Adrenal gland (tissue), 12 donors: Measurements from ENCODE around the gene LRBA. TPM values are rescaled to one million over a fixed set of nuclear protein-coding genes. Genes with fewer than 3 reads are reported as not detected.

ENCODE experiments used
- DNase-seq, 7 donors: peaks; one replicate each; pipeline ENCODE4 v3.0.0-alpha.2; 2019 to 2020
- H3K27ac ChIP-seq, 5 donors: fragments of 200-600 bp; sonication (generic) in 4 of 5; 1 replicate in 3 of 5; 2 replicates in 2 of 5; pipeline versions ENCODE4 v1.5.1 to v1.8.0; 2016 to 2020; ENCODE audit warnings: mild to moderate bottlenecking in 1 of 5
- H3K27me3 ChIP-seq: fragments of 200-600 bp; 2 replicates; pipeline ENCODE4 v1.8.0; 2021
- H3K36me3 ChIP-seq, 2 donors: fragments of 200-600 bp; replicated peaks in 1 of 2; 1 replicate in 1 of 2; 2 replicates in 1 of 2; pipeline versions ENCODE4 v1.5.1 to v1.8.0; 2018 to 2022
- H3K4me1 ChIP-seq, 2 donors: fragments of 200-600 bp; replicated peaks in 1 of 2; 1 replicate in 1 of 2; 2 replicates in 1 of 2; pipeline versions ENCODE4 v1.5.1 to v1.8.0; 2018 to 2021
- H3K4me3 ChIP-seq, 4 donors: fragments of 200-600 bp; sonication (generic) in 3 of 4; one replicate each; pipeline ENCODE4 v1.5.1; 2016 to 2018
- H3K9me3 ChIP-seq, 3 donors: fragments of 200-600 bp; sonication (generic) in 1 of 3; replicated peaks in 1 of 3; 1 replicate in 2 of 3; 2 replicates in 1 of 3; pipeline versions ENCODE4 v1.5.1 to v1.8.0; 2016 to 2021
- CTCF ChIP-seq, 6 experiments: fragments of 450-650 bp in 4 of 6; fragments of 200-600 bp in 2 of 6; sonication (generic) in 1 of 6; IDR thresholded peaks; 1 replicate in 5 of 6; 2 replicates in 1 of 6; pipeline versions ENCODE4 v1.5.1 to v1.8.0; 2016 to 2021; ENCODE audit warnings: antibody characterized with exemption in 6 of 6, mild to moderate bottlenecking in 2 of 6, moderate library complexity in 1 of 6
- POLR2A ChIP-seq, 2 donors: fragments of 450-650 bp; IDR thresholded peaks; one replicate each; pipeline ENCODE4 v1.6.1; 2017; ENCODE audit warnings: antibody characterized with exemption in 2 of 2, mild to moderate bottlenecking in 2 of 2, moderate library complexity in 1 of 2
- WGBS, 4 donors: extraction: QIAGEN DNeasy Blood & Tissue Kit in 2 of 4; methylation state at CpG; one replicate each; pipeline versions ENCODE4 v1.1.5 to v1.1.7; 2013 to 2017; 5-methylcytosine and 5-hydroxymethylcytosine counted together
- intact Hi-C, 2 donors: fragments of 100-400 bp; cut with DNase I; formaldehyde crosslinking; loops; one replicate each; pipeline versions ENCODE4 v1.14.1 to v1.15.0; 2022 to 2023
- polyA plus RNA-seq, 3 donors: library from polyadenylated mRNA; stranded (reverse); fragments of 200-250 nt in 2 of 3; fragments of 350-450 nt in 1 of 3; fragmentation: Illumina TruSeq in 1 of 3; extraction: RNeasy Lipid Tissue Mini Kit (QIAGEN cat#74804) in 1 of 3; gene quantifications; one replicate each; pipeline ENCODE4 v1.2.3, GENCODE V29; 2013 to 2014
- total RNA-seq, 9 donors: library from RNA; depleted of rRNA in 4 of 9; stranded (reverse); fragments of >200 nt in 4 of 9; fragments of 120-200 nt in 1 of 9; fragmentation: NEBNext Ultra II Directional in 1 of 9; extraction: Animal tissue kit (Norgen Biotek cat#: 25700) in 1 of 9; gene quantifications; one replicate each; pipeline versions ENCODE4 v1.1.0 to v1.2.4, GENCODE V29; 2013 to 2023
- donor health status: healthy with polysubstance abuse.
- donor health status: Bipolar disorder and iron deficiency.
- donor health status: DM: yes; HTN: yes; CAD: no.
- donor health status: DM: no; HTN: no; CAD: no.
- donor health status: DM: no; HTN: no; CAD: no.
- donor health status: DM: yes; HTN: yes; CAD: no.

Gene LRBA
- total and polyA plus RNA-seq, 12 donors, result 9.6 to 106 (median 40.6) TPM

DNA sequence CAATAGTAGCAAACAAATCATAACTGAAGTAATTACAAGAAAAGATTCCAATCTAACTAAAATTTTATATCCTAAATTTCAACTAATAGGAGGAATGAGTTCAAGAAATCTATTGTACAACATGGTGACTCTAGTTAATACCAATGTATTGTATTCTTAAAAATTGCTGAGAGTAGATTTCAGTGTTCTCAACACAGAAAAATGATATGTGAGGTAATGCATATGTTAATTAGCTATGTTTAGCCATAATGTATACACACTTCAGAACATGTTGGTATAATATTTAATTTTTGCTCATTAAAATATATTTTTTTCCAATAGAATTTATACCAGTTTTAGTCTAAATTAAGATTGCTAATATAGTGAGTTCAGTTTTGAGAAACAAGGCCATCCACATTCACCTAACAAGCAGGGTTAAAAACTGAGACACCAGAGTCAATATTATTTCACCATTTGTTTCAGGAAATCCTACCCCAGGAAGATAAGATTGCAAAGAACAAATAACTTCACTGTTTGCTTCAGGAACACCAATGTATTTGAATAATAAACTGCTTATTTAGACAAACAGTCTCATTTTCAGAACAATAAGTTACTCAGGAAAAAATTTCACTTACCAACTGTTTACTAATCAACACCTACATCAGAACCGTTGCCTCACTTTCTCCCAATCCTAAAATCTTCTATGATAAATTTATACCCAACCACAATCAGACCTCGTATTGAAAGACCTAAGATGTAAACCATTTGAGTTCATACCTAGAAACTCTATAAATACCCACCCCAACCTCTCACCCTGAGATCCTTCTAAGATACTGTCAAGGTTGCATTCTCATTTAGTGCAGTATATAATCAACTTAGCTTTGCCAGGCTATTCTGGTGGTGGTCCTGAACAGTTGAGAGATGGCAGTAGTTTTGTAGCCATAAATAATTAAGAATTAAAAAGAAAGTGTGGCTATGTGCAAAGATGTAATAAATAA, 300.3 kb downstream of the LRBA start:
- no peak for TF ChIP-seq POLR2A (IDR thresholded peaks at IDR 0.05)
- TF ChIP-seq CTCF (IDR thresholded peaks at IDR 0.05), result no peak
- DNase-seq, result no peak
- Histone ChIP-seq H3K9me3 (no peaks in the 10 kb centered on the region), H3K27me3 (no peaks in the 10 kb centered on the region), H3K36me3 (no peaks in the 10 kb centered on the region), H3K27ac (no peak overlapping the region), H3K4me1 (no peaks in the 10 kb centered on the region), H3K4me3 (no peak overlapping the region)
- intact Hi-C loops, result no loop called here
- WGBS, 4 donors, result 86 to 95% (median 91%) methylated on average over 2 of the region's 2 CpGs

GRCh38 chr4:150713251-150713650, 301.8 kb downstream of the LRBA start:
- intact Hi-C loops, result no loop called here
- no peaks in the 10 kb centered on the region for H3K4me1 ChIP-seq

GRCh38 chr4:150710770-150711375, 304.2 kb downstream of the LRBA start:
- H3K4me1 ChIP-seq, result no peaks in the 10 kb centered on the region
- no peak overlapping the region for H3K27ac ChIP-seq
- no peak overlapping the region for H3K4me3 ChIP-seq
- peaks cover 0 to 7% (median 0%) of the 10 kb centered on the region in 3 donors for H3K9me3 ChIP-seq
- H3K27me3 ChIP-seq, result no peaks in the 10 kb centered on the region
- H3K36me3 ChIP-seq, result no peaks in the 10 kb centered on the region
- intact Hi-C loops, result no loop called here
- no peak for DNase-seq
- no peak for TF ChIP-seq CTCF (IDR thresholded peaks at IDR 0.05)
- TF ChIP-seq POLR2A (IDR thresholded peaks at IDR 0.05), result no peak
- whole genome bisulfite sequencing, 4 donors, result 89 to 92% (median 90%) methylated on average over 4 of the region's 4 CpGs

More at GRCh38 chr4:150713251-150713650, 301.8 kb downstream of the LRBA start:
- Histone ChIP-seq H3K4me3 (no peak overlapping the region), H3K9me3 (peaks cover 0 to 3% (median 0%) of the 10 kb centered on the region in 3 donors), H3K27ac (no peak overlapping the region), H3K27me3 (no peaks in the 10 kb centered on the region), H3K36me3 (no peaks in the 10 kb centered on the region)
- DNase-seq, result no peak
- TF ChIP-seq CTCF (IDR thresholded peaks at IDR 0.05), result no peak
- TF ChIP-seq POLR2A (IDR thresholded peaks at IDR 0.05), result no peak
- 85 to 89% (median 87%) methylated on average over 2 of the region's 2 CpGs for WGBS, 4 donors

- WGBS, 4 donors, result 92 to 97% (median 95%) methylated on average over 1 of the region's 1 CpG
- no peak overlapping the region for H3K27ac ChIP-seq
- intact Hi-C loops, result no loop called here
- H3K36me3 ChIP-seq, result no peaks in the 10 kb centered on the region
- no peak for TF ChIP-seq POLR2A (IDR thresholded peaks at IDR 0.05)
- TF ChIP-seq CTCF (IDR thresholded peaks at IDR 0.05), result no peak
- peaks cover 0 to 7% (median 0%) of the 10 kb centered on the region in 3 donors for H3K9me3 ChIP-seq
- no peaks in the 10 kb centered on the region for H3K27me3 ChIP-seq
- no peak for DNase-seq
- no peaks in the 10 kb centered on the region for H3K4me1 ChIP-seq
- H3K4me3 ChIP-seq, result no peak overlapping the region
These were observed 307.1 kb downstream of the LRBA start for GRCh38 chr4:150708004-150708403.
